Activated T-cell treated with anti-CD3 and anti-CD28 coated beads for 48 hours (primary cell): ENCODE measurements around the gene ZNF132.
A peak's percentile ranks its signal among the peaks of the same experiment; 100 is the strongest.

ENCODE experiments used
- DNase-seq: peaks from one replicate; pipeline ENCODE4 v3.0.0-alpha.2; 2020; ENCODE audit warnings: low read depth

The ZNF132 gene

DNA sequence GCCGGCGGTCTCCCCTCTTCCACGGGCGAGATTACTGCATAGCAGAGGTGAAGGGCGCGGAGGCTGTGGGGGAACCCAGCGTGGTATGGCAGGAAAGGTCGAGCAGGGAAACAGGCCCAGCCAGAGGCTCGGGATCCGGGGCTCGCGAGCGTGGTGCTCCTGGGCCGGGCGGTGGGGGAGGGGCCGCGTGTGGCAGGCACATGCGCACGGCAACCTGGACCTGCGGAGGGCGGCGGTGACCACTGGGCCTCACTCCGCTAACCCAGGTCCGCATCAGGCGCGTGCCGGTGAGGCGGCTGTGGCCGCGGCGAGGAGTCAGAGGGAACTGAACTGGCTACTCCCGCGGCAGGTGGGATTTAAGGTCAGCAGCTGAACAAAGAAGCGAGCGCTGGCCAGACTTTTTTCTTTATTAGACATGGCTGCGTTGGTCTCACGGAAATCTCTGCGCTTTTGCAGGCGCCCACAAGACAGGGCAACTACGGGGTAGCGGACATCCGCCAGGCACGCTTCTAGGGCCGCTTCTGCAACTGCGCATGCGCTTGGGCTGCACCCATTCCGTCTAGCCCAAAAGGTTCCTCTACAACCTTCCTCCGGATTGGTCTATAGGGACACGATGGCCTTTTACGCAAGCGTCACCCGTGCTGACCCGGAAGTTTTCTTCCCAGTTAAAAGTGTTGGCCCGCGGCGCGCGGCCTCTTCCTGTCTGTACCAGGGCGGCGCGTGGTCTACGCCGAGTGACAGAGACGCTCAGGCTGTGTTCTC is 53.2 kb downstream of the ZNF132 start, which contains the start of gene RPS5:
RPS5 (plus strand) TSS at position 694 of the 762 bp plus-strand sequence. CDS start 869 bp downstream, outside the sequence.
- DNase-seq, result peak; percentile 93

DNA sequence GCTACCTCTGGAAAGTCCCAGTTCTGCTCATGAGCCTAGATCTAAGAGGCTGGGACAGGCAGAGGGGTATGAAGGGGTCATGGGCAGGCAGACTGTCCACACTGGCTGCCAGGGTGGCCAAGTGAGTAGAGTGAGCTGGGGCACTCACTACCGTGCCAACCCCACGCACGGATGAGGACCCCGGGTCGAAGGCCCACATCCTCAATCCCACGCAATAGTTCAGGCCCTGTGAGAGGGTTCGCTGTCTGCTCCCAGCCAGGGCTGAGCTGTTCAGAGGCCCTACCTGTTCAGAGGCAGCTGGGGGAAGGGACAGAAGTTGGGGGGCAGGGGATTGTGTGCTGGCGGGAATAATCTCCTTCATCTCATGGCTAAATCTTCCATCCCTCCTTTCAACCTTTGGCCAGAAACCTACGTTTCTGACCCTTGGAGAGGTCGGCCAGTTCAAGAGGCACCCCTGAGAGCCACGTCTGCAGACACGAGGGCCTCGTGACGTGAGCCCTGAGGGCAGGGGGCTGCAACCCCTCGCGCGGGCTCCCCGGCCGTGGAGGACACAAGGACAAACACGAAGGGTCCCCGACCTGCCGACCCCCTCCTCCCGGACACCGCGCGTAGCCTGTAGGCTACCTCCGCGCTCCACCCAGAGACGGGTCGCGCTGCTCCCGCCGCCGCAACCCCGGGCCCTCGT is 53.9 kb downstream of the ZNF132 start:
- DNase-seq, result no peak

DNA sequence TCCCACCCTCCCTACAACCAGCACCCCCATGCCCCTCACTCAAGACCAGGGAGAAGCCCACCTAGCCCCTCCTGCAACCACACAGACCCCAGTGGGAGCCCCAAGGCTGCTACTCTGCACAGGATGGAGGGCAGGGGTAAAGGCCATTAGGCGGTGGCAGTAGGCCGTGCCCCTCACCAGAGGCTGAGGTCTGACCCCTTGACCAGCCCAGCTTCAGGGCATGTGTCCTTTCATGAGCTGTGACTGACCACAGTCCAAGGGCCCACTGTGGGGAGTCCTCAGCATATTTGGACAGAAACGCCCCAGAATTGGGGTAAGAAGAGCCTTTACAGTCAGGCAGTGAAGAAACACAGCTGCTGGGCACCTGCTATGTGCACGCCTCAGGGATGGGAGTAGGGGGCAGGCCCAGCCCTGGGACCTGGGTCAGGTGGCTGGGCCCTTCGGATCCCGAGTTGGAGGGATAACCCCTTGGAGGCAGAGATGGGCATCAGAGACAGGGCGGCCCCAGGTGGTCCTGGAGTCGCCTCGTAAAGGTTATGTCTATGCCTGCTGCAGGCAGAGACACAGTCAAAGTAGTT is 54.6 kb downstream of the ZNF132 start:
- DNase-seq, result no peak

DNA sequence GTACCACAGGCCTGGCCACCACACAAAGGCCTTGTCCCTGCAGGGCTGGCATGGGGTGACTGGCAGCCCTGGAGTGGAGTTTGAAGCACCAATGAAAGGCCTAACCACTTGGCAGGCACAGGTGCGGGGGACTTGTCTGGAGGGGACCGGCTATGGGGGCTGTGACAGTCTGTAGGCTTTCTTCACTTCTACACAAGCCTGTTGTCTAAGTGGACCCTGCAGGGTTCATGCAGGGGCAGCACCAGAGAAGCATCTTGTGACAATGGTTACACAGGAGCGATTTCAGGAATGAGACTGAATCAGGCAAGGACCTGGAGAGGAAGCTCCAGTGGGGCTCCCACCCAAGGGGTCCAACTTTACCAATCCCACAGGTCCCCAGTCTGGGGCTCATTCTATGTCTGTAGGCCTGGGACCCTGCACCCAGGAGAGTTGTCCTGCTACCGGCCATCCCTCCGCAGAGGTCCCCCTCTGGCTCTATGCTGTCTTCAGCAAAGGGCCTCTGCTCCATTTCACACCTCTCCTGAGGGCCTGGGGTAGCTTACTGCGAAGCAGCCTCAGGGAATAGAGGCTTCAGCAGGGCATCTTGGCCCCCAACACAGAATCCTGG is 56.9 kb downstream of the ZNF132 start:
- DNase-seq, result no peak
